ENCODE results near the gene ARVCF.

The ARVCF gene

GRCh38 chr22:19982991-19983578 lies 33.5 kb downstream of the ARVCF start:
- Histone ChIP-seq H3K9me3 (ENCODE audit: control insufficient read depth, low read depth, low read length) (no peaks in the 10 kb centered on the region), H3K27ac (ENCODE audit: low read length) (no peak overlapping the region), H3K27me3 (ENCODE audit: control insufficient read depth, insufficient read depth, low read length) (no peaks in the 10 kb centered on the region), H3K9ac (ENCODE audit: low read length) (no peak overlapping the region), H3K4me1 (ENCODE audit: control insufficient read depth, low read depth, low read length) (peaks cover 9% of the 10 kb centered on the region), H3K36me3 (ENCODE audit: control insufficient read depth, low read depth, low read length) (peaks cover 25% of the 10 kb centered on the region), H3K4me3 (ENCODE audit: low read length) (no peak overlapping the region)

- Histone ChIP-seq H3K4me3 (ENCODE audit: low read length) (no peak overlapping the region), H3K36me3 (ENCODE audit: control insufficient read depth, low read depth, low read length) (peaks cover 25% of the 10 kb centered on the region), H3K27ac (ENCODE audit: low read length) (no peak overlapping the region), H3K9ac (ENCODE audit: low read length) (no peak overlapping the region), H3K4me1 (ENCODE audit: control insufficient read depth, low read depth, low read length) (peaks cover 5% of the 10 kb centered on the region), H3K9me3 (ENCODE audit: control insufficient read depth, low read depth, low read length) (no peaks in the 10 kb centered on the region), H3K27me3 (ENCODE audit: control insufficient read depth, insufficient read depth, low read length) (no peaks in the 10 kb centered on the region)
Observed at GRCh38 chr22:19981961-19982920, 34.4 kb downstream of the ARVCF start.

DNA sequence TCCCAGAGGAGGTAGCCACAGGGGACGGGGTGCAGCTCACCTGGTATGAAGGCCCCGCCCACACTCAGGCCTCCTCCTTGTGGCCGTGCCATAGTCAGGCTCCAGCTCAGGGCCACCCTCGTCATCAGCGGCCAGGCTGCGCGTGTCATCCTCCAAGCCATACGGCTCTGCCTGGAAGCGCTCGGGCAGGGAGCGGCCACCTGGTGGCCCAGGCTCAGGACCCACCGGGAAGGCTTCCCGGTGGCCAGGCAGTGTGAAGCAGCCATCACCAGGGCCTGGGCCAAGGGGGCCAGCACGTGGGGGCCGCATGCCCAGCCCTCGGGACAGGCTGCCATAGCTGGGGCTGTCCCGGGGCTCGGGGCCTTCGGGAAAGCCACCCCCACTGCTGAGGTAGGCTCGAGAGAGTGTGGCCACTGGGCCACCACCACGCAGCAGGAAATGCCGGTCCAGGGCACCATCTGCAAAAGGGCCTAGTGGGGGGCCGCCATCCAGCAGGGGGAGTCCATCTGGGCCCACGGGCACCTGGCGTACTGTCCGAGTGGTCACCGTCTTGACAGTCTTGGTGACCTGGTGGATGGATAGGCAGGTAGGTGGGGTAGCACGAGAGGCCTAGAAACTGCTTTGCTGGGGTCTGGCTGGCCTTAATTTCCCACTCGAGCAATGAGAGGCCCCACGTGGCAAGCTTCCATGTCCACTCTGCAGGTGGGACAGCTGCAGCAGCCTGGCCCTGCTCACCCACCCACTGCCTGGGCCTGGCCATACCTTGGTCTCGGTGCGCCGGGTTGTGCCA lies 35.3 kb downstream of the ARVCF start:
- no peak overlapping the region for H3K27ac ChIP-seq (ENCODE audit: low read length)
- peaks cover 25% of the 10 kb centered on the region for H3K36me3 ChIP-seq (ENCODE audit: control insufficient read depth, low read depth, low read length)
- H3K9me3 ChIP-seq (ENCODE audit: control insufficient read depth, low read depth, low read length): no peaks in the 10 kb centered on the region
- no peak overlapping the region for H3K4me3 ChIP-seq (ENCODE audit: low read length)
- H3K27me3 ChIP-seq (ENCODE audit: control insufficient read depth, insufficient read depth, low read length): no peaks in the 10 kb centered on the region
- no peak overlapping the region for H3K9ac ChIP-seq (ENCODE audit: low read length)
- H3K4me1 ChIP-seq (ENCODE audit: control insufficient read depth, low read depth, low read length): peaks cover 5% of the 10 kb centered on the region

- no peak overlapping the region for H3K4me3 ChIP-seq (ENCODE audit: low read length)
- H3K4me1 ChIP-seq (ENCODE audit: control insufficient read depth, low read depth, low read length): peaks cover 1% of the 10 kb centered on the region
- H3K27me3 ChIP-seq (ENCODE audit: control insufficient read depth, insufficient read depth, low read length): no peaks in the 10 kb centered on the region
- peaks cover 25% of the 10 kb centered on the region for H3K36me3 ChIP-seq (ENCODE audit: control insufficient read depth, low read depth, low read length)
- no peak overlapping the region for H3K9ac ChIP-seq (ENCODE audit: low read length)
- H3K9me3 ChIP-seq (ENCODE audit: control insufficient read depth, low read depth, low read length): no peaks in the 10 kb centered on the region
- no peak overlapping the region for H3K27ac ChIP-seq (ENCODE audit: low read length)
Observed at GRCh38 chr22:19980766-19981165, 35.9 kb downstream of the ARVCF start.

DNA sequence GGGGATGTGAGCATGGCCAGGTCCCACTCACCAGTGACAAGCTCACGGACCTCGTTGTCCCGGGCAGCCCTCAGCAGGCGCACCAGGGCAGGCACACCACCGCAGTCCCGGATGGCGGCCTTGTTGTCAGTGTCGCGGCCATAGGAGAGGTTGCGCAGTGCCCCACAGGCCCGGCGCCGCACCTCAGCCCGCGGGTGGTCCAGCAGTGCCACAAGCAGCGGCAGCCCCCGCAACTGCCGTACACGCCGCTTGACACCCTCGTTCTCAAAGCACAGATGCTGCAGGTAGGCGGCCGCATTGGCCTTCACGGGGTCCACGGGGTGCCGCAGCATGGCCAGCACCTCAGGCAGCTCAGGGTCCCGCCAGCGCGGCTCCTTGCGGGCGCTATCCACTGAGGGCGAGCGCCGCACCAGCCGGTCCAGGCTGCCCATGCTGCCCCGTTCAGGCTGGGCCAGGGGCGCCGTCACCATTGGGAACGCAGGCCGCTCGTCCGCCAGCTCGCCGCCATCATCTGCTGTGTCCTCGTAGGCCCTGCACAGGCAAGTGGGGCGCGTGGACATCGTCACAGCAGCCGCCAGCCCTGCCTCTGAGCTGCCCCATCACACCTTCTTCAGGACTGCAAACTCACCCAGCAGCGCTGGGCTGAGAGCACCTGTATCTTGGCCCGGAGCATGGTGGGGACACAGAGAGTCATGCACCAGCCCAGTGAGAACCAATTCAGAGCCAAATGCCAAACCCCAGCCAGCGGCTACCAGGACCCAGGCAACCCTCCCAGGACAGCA lies 36.7 kb downstream of the ARVCF start:
- Histone ChIP-seq H3K36me3 (ENCODE audit: control insufficient read depth, low read depth, low read length) (peaks cover 25% of the 10 kb centered on the region), H3K27me3 (ENCODE audit: control insufficient read depth, insufficient read depth, low read length) (no peaks in the 10 kb centered on the region), H3K9ac (ENCODE audit: low read length) (no peak overlapping the region), H3K4me3 (ENCODE audit: low read length) (no peak overlapping the region), H3K4me1 (ENCODE audit: control insufficient read depth, low read depth, low read length) (peaks cover 10% of the 10 kb centered on the region), H3K27ac (ENCODE audit: low read length) (no peak overlapping the region), H3K9me3 (ENCODE audit: control insufficient read depth, low read depth, low read length) (no peaks in the 10 kb centered on the region)

DNA sequence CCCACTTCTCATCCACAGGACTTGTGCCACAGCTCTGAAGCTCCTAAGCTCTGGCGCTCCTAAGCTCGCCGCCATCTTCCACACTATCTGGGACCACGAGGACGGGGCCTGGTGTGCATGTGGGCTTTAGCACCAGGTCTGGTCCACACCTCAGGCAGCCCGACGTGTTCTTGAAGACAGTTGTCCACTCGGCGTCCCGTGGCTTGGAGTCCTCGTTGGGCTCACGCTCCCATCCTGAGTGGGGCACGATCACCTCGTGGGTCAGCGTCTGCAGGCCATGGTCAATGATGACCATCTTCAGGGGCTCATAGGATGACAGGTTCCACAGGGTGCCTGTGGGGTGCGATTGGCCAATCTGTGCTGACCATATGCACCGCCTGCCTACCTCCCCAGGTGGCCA lies 37.9 kb downstream of the ARVCF start:
- Histone ChIP-seq H3K9me3 (ENCODE audit: control insufficient read depth, low read depth, low read length) (no peaks in the 10 kb centered on the region), H3K9ac (ENCODE audit: low read length) (no peak overlapping the region), H3K27me3 (ENCODE audit: control insufficient read depth, insufficient read depth, low read length) (no peaks in the 10 kb centered on the region), H3K27ac (ENCODE audit: low read length) (no peak overlapping the region), H3K4me3 (ENCODE audit: low read length) (no peak overlapping the region), H3K4me1 (ENCODE audit: control insufficient read depth, low read depth, low read length) (peaks cover 12% of the 10 kb centered on the region), H3K36me3 (ENCODE audit: control insufficient read depth, low read depth, low read length) (peaks cover 25% of the 10 kb centered on the region)

DNA sequence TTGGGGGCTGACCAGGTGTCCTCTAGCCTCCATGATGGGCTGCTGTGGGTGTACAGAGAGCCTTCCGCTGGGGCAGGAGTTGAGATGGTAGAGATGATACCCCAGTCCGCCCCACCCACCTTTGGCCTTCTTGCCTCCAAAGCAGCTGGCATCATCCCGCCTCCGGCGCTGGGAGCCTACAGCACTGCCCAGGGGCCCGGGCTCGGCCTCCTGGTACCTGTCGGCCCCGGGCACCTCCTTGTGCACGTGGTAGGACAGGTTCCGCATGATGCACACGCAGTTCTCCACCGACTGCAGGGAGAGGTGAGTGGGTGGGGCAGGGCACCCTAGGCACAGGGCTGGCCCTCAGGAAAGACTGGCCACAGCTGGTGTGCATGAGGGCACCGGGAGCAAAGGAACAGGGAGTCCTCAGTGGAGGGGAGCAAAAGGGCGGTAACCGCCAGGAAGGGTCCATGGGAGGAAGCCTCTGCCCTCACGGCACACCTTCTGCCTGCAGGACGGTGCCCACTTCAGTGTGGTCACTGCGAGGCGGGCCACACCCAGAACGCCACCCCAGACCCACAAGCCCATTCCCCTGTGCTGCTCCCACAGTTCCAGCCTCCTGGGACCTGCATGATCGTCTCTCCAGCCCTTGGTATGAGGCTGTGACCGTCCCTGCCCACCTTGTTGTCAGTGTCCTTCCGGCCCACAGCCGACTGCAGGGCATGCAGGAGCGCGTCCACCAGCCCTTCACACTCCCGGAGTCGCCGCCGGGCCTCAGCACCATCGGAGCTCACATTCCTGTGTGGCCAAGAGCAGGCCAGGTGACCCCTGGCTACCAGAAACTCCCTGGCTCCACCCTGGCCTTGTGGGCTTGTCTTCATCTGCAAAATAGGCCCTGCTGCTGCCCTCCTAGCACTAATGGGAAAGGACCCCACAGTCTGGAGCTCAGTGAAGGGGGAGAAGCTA lies 39.1 kb downstream of the ARVCF start:
- H3K9me3 ChIP-seq (ENCODE audit: control insufficient read depth, low read depth, low read length): no peaks in the 10 kb centered on the region
- H3K27me3 ChIP-seq (ENCODE audit: control insufficient read depth, insufficient read depth, low read length): no peaks in the 10 kb centered on the region
- H3K27ac ChIP-seq (ENCODE audit: low read length): no peak overlapping the region
- H3K4me1 ChIP-seq (ENCODE audit: control insufficient read depth, low read depth, low read length): peaks cover 12% of the 10 kb centered on the region
- H3K36me3 ChIP-seq (ENCODE audit: control insufficient read depth, low read depth, low read length): peaks cover 25% of the 10 kb centered on the region
- no peak overlapping the region for H3K9ac ChIP-seq (ENCODE audit: low read length)
- no peak overlapping the region for H3K4me3 ChIP-seq (ENCODE audit: low read length)

- H3K9me3 ChIP-seq (ENCODE audit: control insufficient read depth, low read depth, low read length): no peaks in the 10 kb centered on the region
- peaks cover 26% of the 10 kb centered on the region for H3K36me3 ChIP-seq (ENCODE audit: control insufficient read depth, low read depth, low read length)
- no peak overlapping the region for H3K9ac ChIP-seq (ENCODE audit: low read length)
- H3K4me1 ChIP-seq (ENCODE audit: control insufficient read depth, low read depth, low read length): peaks cover 12% of the 10 kb centered on the region
- no peaks in the 10 kb centered on the region for H3K27me3 ChIP-seq (ENCODE audit: control insufficient read depth, insufficient read depth, low read length)
- no peak overlapping the region for H3K27ac ChIP-seq (ENCODE audit: low read length)
- no peak overlapping the region for H3K4me3 ChIP-seq (ENCODE audit: low read length)
Observed at GRCh38 chr22:19976671-19977070, 40.0 kb downstream of the ARVCF start.

- H3K4me1 ChIP-seq (ENCODE audit: control insufficient read depth, low read depth, low read length): peaks cover 12% of the 10 kb centered on the region
- peaks cover 23% of the 10 kb centered on the region for H3K36me3 ChIP-seq (ENCODE audit: control insufficient read depth, low read depth, low read length)
Observed at GRCh38 chr22:19975707-19976035, 41.0 kb downstream of the ARVCF start.

GRCh38 chr22:19974935-19975706 lies 41.5 kb downstream of the ARVCF start:
- Histone ChIP-seq H3K4me3 (ENCODE audit: low read length) (peak overlapping the region; percentile 4), H3K27me3 (ENCODE audit: control insufficient read depth, insufficient read depth, low read length) (no peaks in the 10 kb centered on the region), H3K4me1 (ENCODE audit: control insufficient read depth, low read depth, low read length) (peaks cover 12% of the 10 kb centered on the region), H3K9me3 (ENCODE audit: control insufficient read depth, low read depth, low read length) (no peaks in the 10 kb centered on the region), H3K27ac (ENCODE audit: low read length) (peak overlapping the region; percentile 84), H3K9ac (ENCODE audit: low read length) (peak overlapping the region; percentile 54), H3K36me3 (ENCODE audit: control insufficient read depth, low read depth, low read length) (peaks cover 18% of the 10 kb centered on the region)

More at GRCh38 chr22:19975707-19976035, 41.0 kb downstream of the ARVCF start:
- Histone ChIP-seq H3K27me3 (ENCODE audit: control insufficient read depth, insufficient read depth, low read length) (no peaks in the 10 kb centered on the region), H3K27ac (ENCODE audit: low read length) (no peak overlapping the region), H3K9me3 (ENCODE audit: control insufficient read depth, low read depth, low read length) (no peaks in the 10 kb centered on the region), H3K9ac (ENCODE audit: low read length) (peak overlapping the region; percentile 54), H3K4me3 (ENCODE audit: low read length) (no peak overlapping the region)

Measured in iPS-18a (cell line).